Kidney (tissue), 14 donors: ENCODE results near the gene MYO16. TPM values are rescaled to one million over a fixed set of nuclear protein-coding genes. Genes with fewer than 3 reads are reported as not detected.

ENCODE experiments used
- DNase-seq, 5 donors: peaks; one replicate each; pipeline ENCODE4 v3.0.0-alpha.2; 2013 to 2020
- FAIRE-seq: peaks from 2 replicates; lab custom pipeline; 2012; peaks lifted over from hg19 to GRCh38; lab: Jason Lieb, UNC
- H3K27ac ChIP-seq, 2 donors: one replicate each; pipeline ENCODE4 v1.7.0; 2013; ENCODE audit warnings: low read depth in 2 of 2, low read length in 2 of 2, inconsistent platforms in 1 of 2
- H3K27me3 ChIP-seq: one replicate; pipeline ENCODE4 v1.7.1; 2013; ENCODE audit warnings: low read length, inconsistent platforms; ENCODE audit not compliant: control insufficient read depth, insufficient read depth
- H3K36me3 ChIP-seq, 3 donors: one replicate each; pipeline versions ENCODE4 v1.7.0 to v1.7.1; 2013; ENCODE audit warnings: low read length in 3 of 3, control low read depth in 1 of 3, inconsistent platforms in 1 of 3; ENCODE audit not compliant: insufficient read depth in 3 of 3, control insufficient read depth in 2 of 3
- H3K4me1 ChIP-seq, 3 donors: one replicate each; pipeline versions ENCODE4 v1.7.0 to v1.7.1; 2013; ENCODE audit warnings: low read length in 3 of 3, inconsistent platforms in 1 of 3, low read depth in 1 of 3; ENCODE audit not compliant: control insufficient read depth in 2 of 3, insufficient read depth in 2 of 3
- H3K4me3 ChIP-seq, 3 donors: one replicate each; pipeline versions ENCODE4 v1.7.0 to v1.8.1; 2013; ENCODE audit warnings: low read length in 3 of 3, control low read depth in 1 of 3, inconsistent platforms in 1 of 3
- H3K9ac ChIP-seq, 3 donors: one replicate each; pipeline versions ENCODE4 v1.7.0 to v1.7.1; 2013; ENCODE audit warnings: low read length in 3 of 3, control low read depth in 1 of 3, inconsistent platforms in 1 of 3
- H3K9me3 ChIP-seq, 3 donors: one replicate each; pipeline versions ENCODE4 v1.7.0 to v1.7.1; 2013; ENCODE audit warnings: low read length in 3 of 3, control low read depth in 1 of 3, inconsistent platforms in 1 of 3; ENCODE audit not compliant: control insufficient read depth in 2 of 3, insufficient read depth in 1 of 3
- CTCF ChIP-seq: IDR thresholded peaks from 3 replicates; pipeline ENCODE4 v1.5.1; 2012; ENCODE audit warnings: mild to moderate bottlenecking, moderate library complexity, borderline replicate concordance; ENCODE audit not compliant: insufficient read depth; ENCODE audit errors: extremely low read depth
- intact Hi-C: fragments of 100-400 bp; cut with DNase I; formaldehyde crosslinking; loops from one replicate; pipeline ENCODE4 v1.11.1; 2022
- polyA plus RNA-seq: library from polyadenylated mRNA; stranded (reverse); fragments of 350-450 nt; fragmentation: Illumina TruSeq; extraction: RNeasy Lipid Tissue Mini Kit (QIAGEN cat#74804); gene quantifications from one replicate; pipeline ENCODE4 v1.2.3, GENCODE V29; 2014; ENCODE audit warnings: low read depth, low replicate concordance; ENCODE audit not compliant: insufficient read depth
- total RNA-seq: library from RNA; stranded (reverse); fragmentation: NEBNext Ultra II Directional; extraction: Animal tissue kit (Norgen Biotek cat#: 25700); gene quantifications from one replicate; pipeline ENCODE4 v1.2.1, GENCODE V29; 2021
- donor health status: control.
- donor health status: control.
- donor health status: control.
- donor health status: control.
- donor health status: control.
- donor health status: DM: yes; HTN: yes; CAD: no.
- donor health status: Normal renal cell carcinoma (clear cell type).

Gene MYO16
- total and polyA plus RNA-seq, 2 donors from 2014 or later, result 0.22 to 0.43 TPM

GRCh38 chr13:109024611-109025010 is 395.2 kb downstream of the MYO16 start:
- no peaks in the 10 kb centered on the region for H3K4me1 ChIP-seq
- no peak overlapping the region for H3K27ac ChIP-seq
- no peak for DNase-seq
- no peak overlapping the region for H3K4me3 ChIP-seq
- no peak overlapping the region for H3K9ac ChIP-seq
- intact Hi-C loops, result no loop called here
- TF ChIP-seq CTCF, result no peak
- H3K27me3 ChIP-seq, result no peaks in the 10 kb centered on the region
- H3K36me3 ChIP-seq, result no peaks in the 10 kb centered on the region
- no peaks in the 10 kb centered on the region for H3K9me3 ChIP-seq
- no peak for FAIRE-seq

- Histone ChIP-seq H3K4me1 (no peaks in the 10 kb centered on the region), H3K4me3 (no peak overlapping the region), H3K36me3 (no peaks in the 10 kb centered on the region), H3K27me3 (no peaks in the 10 kb centered on the region), H3K27ac (no peak overlapping the region), H3K9me3 (no peaks in the 10 kb centered on the region), H3K9ac (no peak overlapping the region)
- DNase-seq, result no peak
- no peak for TF ChIP-seq CTCF
- intact Hi-C loops, result no loop called here
- FAIRE-seq, result no peak
Observed at GRCh38 chr13:109026266-109026665, 396.9 kb downstream of the MYO16 start.

- Histone ChIP-seq H3K4me1 (no peaks in the 10 kb centered on the region), H3K27me3 (no peaks in the 10 kb centered on the region), H3K36me3 (no peaks in the 10 kb centered on the region), H3K9me3 (no peaks in the 10 kb centered on the region), H3K27ac (no peak overlapping the region), H3K4me3 (no peak overlapping the region), H3K9ac (no peak overlapping the region)
- FAIRE-seq, result no peak
- no peak for DNase-seq
- intact Hi-C loops, result no loop called here
- no peak for TF ChIP-seq CTCF
Observed at GRCh38 chr13:109028624-109029023, 399.2 kb downstream of the MYO16 start.

GRCh38 chr13:109033090-109033489 is 403.7 kb downstream of the MYO16 start:
- no peaks in the 10 kb centered on the region for H3K36me3 ChIP-seq
- no peak overlapping the region for H3K9ac ChIP-seq
- H3K9me3 ChIP-seq, result no peaks in the 10 kb centered on the region
- no peak for DNase-seq
- no peak overlapping the region for H3K27ac ChIP-seq
- H3K4me3 ChIP-seq, result no peak overlapping the region
- FAIRE-seq, result no peak
- no peak for TF ChIP-seq CTCF
- intact Hi-C loops, result no loop called here
- H3K4me1 ChIP-seq, result no peaks in the 10 kb centered on the region
- no peaks in the 10 kb centered on the region for H3K27me3 ChIP-seq
